Measurements from ENCODE around the gene DGCR8. TPM values are rescaled to one million over a fixed set of nuclear protein-coding genes. Genes with fewer than 3 reads are reported as not detected.

The DGCR8 gene
- total RNA-seq, 4 donors from 2014 or later = 13.7 to 33.8 (median 18.7) TPM

DNA sequence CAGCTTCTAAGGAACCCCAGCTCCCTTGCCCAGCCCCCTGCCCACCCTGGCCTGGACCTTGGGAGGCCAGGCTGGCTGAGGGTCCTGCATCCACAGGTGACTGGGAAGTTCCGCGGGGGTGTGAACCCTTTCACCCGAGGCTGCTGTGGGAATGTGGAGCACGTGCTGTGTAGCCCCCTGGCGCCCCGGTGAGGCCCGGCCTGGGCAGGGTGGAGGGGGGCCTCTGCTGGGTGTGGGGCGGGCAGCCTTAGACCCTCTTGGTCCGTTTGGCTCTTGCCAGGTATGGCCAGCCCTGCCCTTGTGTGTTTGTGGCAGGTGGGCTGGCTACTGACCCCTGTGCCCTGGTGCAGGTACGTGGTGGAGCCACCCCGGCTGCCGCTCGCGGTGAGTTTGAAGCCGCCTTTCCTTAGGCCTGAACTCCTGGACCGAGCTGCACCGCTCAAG is 60.5 kb downstream of the DGCR8 start:
- DNase-seq = no peak
- 100% methylated on average over 1 of the region's 17 CpGs; no CpG with 5 or more reads in 1 of the 2 donors for WGBS, 2 donors
- Histone ChIP-seq H3K9me3 (no peaks in the 10 kb centered on the region), H3K27me3 (no peaks in the 10 kb centered on the region), H3K27ac (no peak overlapping the region), H3K4me3 (no peak overlapping the region), H3K4me1 (peaks cover 16 to 40% (median 27%) of the 10 kb centered on the region in 3 donors), H3K36me3 (peaks cover 0 to 65% (median 4%) of the 10 kb centered on the region in 3 donors)
- TF ChIP-seq POLR2A (IDR thresholded peaks at IDR 0.05) = no peak
- TF ChIP-seq, protein P1, sequence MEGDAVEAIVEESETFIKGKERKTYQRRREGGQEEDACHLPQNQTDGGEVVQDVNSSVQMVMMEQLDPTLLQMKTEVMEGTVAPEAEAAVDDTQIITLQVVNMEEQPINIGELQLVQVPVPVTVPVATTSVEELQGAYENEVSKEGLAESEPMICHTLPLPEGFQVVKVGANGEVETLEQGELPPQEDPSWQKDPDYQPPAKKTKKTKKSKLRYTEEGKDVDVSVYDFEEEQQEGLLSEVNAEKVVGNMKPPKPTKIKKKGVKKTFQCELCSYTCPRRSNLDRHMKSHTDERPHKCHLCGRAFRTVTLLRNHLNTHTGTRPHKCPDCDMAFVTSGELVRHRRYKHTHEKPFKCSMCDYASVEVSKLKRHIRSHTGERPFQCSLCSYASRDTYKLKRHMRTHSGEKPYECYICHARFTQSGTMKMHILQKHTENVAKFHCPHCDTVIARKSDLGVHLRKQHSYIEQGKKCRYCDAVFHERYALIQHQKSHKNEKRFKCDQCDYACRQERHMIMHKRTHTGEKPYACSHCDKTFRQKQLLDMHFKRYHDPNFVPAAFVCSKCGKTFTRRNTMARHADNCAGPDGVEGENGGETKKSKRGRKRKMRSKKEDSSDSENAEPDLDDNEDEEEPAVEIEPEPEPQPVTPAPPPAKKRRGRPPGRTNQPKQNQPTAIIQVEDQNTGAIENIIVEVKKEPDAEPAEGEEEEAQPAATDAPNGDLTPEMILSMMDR (IDR thresholded peaks at IDR 0.05) = no peak
- intact Hi-C loops (cut with DNase I) = no loop called here

DNA sequence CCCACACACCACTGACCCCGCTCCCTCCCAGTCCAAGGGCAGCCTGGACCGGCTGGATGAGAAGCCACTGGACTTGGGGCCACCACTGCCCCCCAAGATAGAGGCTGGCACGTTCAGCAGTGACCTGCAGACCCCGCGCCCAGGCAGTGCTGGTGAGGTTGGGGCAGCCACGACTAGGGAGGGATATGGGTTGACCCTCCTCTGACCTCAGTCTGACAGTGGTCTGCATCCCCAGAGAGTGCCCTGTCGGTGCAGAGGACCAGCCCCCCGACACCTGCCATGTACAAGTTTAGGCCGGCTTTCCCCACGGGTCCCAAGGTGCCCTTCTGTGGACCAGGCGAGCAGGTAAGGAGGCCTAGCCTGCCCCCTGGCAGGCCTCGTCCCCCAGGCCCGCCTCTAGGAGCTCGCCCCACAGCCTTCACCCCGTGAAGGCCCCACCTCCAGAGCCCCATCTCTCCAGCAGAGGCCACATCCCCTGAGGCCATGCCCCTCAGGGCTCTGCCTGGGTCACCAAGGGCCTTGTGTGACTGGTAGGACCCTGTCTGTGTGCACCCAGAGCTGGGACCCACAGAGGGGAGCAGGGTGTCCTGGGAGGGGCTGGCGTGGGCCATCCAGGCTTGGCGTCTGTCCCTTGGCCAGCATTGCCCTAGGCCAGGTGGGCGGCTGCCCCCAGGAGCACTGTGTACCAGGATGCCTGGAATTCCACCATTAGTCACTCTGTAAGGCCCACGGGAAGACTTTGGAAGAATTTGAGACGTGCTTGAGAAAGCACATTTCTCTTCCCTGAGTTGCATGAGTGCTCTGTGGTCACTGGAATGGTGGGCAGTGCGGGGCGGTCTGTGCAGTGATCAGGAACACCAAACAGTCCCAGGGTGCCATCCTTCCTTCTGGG is 61.4 kb downstream of the DGCR8 start:
- Histone ChIP-seq H3K36me3 (peaks cover 0 to 70% (median 4%) of the 10 kb centered on the region in 3 donors), H3K4me3 (no peak overlapping the region), H3K9me3 (no peaks in the 10 kb centered on the region), H3K4me1 (peaks cover 16 to 31% (median 18%) of the 10 kb centered on the region in 3 donors), H3K27ac (no peak overlapping the region), H3K27me3 (no peaks in the 10 kb centered on the region)
- WGBS, 2 donors = 80 to 83% methylated on average over 1 to 7 of the region's 22 CpGs
- no peak for DNase-seq
- TF ChIP-seq POLR2A (IDR thresholded peaks at IDR 0.05) = no peak
- TF ChIP-seq, protein P1 (IDR thresholded peaks at IDR 0.05) = no peak
- intact Hi-C loops (cut with DNase I) = no loop called here

DNA sequence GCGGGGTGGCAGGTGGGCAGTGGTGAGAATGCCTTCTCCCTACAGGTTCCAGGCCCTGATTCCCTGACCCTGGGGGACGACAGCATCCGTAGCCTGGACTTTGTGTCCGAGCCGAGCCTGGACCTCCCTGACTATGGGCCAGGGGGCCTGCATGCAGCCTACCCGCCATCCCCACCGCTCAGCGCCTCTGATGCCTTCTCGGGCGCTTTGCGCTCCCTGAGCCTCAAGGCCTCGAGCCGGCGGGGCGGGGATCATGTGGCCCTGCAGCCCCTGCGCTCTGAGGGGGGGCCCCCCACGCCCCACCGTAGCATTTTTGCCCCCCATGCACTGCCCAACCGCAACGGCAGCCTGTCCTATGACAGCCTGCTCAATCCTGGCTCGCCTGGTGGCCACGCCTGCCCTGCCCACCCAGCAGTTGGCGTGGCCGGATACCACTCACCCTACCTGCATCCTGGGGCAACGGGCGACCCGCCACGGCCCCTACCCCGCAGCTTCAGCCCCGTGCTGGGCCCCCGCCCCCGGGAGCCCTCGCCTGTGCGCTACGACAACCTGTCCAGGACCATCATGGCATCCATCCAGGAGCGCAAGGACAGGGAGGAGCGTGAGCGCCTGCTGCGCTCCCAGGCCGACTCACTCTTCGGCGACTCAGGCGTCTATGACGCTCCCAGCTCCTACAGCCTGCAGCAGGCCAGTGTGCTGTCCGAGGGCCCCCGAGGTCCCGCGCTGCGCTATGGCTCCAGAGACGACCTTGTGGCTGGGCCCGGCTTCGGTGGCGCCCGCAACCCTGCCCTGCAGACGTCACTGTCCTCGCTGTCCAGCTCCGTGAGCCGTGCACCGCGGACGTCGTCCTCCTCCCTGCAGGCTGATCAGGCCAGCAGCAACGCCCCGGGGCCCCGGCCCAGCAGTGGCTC is 62.9 kb downstream of the DGCR8 start:
- DNase-seq = no peak
- TF ChIP-seq, protein P1 (IDR thresholded peaks at IDR 0.05) = no peak
- no peak for TF ChIP-seq POLR2A (IDR thresholded peaks at IDR 0.05)
- no peaks in the 10 kb centered on the region for H3K27me3 ChIP-seq
- H3K9me3 ChIP-seq = no peaks in the 10 kb centered on the region
- 84 to 93% methylated on average over 6 to 18 of the region's 65 CpGs for WGBS, 2 donors
- peaks cover 3 to 16% (median 4%) of the 10 kb centered on the region in 3 donors for H3K4me1 ChIP-seq
- H3K27ac ChIP-seq = no peak overlapping the region
- intact Hi-C loops (cut with DNase I) = no loop called here
- H3K4me3 ChIP-seq = no peak overlapping the region
- H3K36me3 ChIP-seq = peaks cover 0 to 70% (median 4%) of the 10 kb centered on the region in 3 donors

DNA sequence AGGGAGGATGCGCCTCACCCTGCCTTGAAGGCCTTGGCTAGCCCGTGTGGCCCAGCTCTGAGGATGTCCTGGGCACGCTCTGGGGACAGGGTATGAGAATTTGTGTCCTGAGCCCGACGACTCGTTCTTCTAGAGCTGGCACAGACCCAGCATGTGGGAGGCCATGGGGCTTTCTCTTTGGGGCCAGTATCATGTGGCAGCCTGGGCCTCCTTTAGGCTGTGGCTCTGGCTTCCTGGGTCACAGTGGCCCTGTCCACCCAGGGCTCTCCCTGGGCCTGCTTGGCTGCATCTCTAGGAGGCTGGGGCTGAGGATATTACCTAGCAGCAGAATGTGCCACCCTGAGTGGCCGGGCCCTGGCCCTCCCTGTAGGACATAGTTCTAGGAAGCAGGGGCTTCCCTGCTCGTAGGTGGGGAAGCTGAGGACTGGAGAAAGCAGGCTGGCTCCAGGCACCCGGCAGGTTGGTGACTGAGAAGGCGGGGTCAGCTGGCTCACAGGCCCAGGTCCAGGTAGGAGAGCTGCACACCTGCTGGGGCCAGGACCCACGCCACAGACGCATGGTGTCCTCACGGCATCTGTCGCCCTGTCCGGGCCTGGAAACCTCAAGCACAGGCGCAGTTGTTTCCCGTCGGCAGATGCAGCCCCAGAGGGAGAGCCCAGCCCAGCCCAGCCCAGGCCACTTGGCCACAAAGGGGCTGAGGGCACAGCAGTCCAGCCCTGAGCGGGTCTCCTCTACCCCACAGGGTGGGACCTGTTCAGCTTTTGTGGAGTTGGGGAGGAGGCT is 64.0 kb downstream of the DGCR8 start:
- Histone ChIP-seq H3K36me3 (peaks cover 0 to 68% (median 4%) of the 10 kb centered on the region in 3 donors), H3K4me1 (peaks cover 0 to 8% (median 0%) of the 10 kb centered on the region in 3 donors), H3K4me3 (no peak overlapping the region), H3K27me3 (no peaks in the 10 kb centered on the region), H3K27ac (no peak overlapping the region), H3K9me3 (no peaks in the 10 kb centered on the region)
- 40 to 73% methylated on average over 2 to 7 of the region's 19 CpGs for WGBS, 2 donors
- intact Hi-C loops (cut with DNase I) = no loop called here
- TF ChIP-seq, protein P1 (IDR thresholded peaks at IDR 0.05) = no peak
- no peak for TF ChIP-seq POLR2A (IDR thresholded peaks at IDR 0.05)
- DNase-seq = no peak

Measured in esophagus squamous epithelium (tissue), 5 donors.